ENCODE measurements around the gene CCDC3.

The CCDC3 gene

GRCh38 chr10:12947741-12948140 lies 53.8 kb downstream of the CCDC3 start:
- Histone ChIP-seq H3K27me3 (ENCODE audit: insufficient read depth, poor library complexity, severe bottlenecking) (no peaks in the 10 kb centered on the region), H3K27ac (replicated peaks) (no peak overlapping the region), H3K4me3 (replicated peaks; ENCODE audit: insufficient read depth, low read length) (no peak overlapping the region)
- DNase-seq (ENCODE audit: low read depth in 1 of 2, low spot score in 1 of 2), result no peak
- TF ChIP-seq REST (IDR thresholded peaks at IDR 0.05; ENCODE audit: insufficient replicate concordance, low read depth) (no peak), SPI1 (IDR thresholded peaks at IDR 0.05; ENCODE audit: borderline replicate concordance, low read depth) (no peak), POLR2AphosphoS5 (IDR thresholded peaks at IDR 0.05; ENCODE audit: low read depth) (no peak), CTCF (IDR thresholded peaks at IDR 0.05; ENCODE audit: insufficient read depth, low read length) (no peak), GABPA (IDR thresholded peaks at IDR 0.05; ENCODE audit: low read depth) (no peak)

- no peak for DNase-seq (ENCODE audit: low read depth in 1 of 2, low spot score in 1 of 2)
- H3K27me3 ChIP-seq (ENCODE audit: insufficient read depth, poor library complexity, severe bottlenecking), result no peaks in the 10 kb centered on the region
- H3K4me3 ChIP-seq (replicated peaks; ENCODE audit: insufficient read depth, low read length), result no peak overlapping the region
- TF ChIP-seq POLR2AphosphoS5 (IDR thresholded peaks at IDR 0.05; ENCODE audit: low read depth) (no peak), CTCF (IDR thresholded peaks at IDR 0.05; ENCODE audit: insufficient read depth, low read length) (no peak), REST (IDR thresholded peaks at IDR 0.05; ENCODE audit: insufficient replicate concordance, low read depth) (no peak), SPI1 (IDR thresholded peaks at IDR 0.05; ENCODE audit: borderline replicate concordance, low read depth) (no peak), GABPA (IDR thresholded peaks at IDR 0.05; ENCODE audit: low read depth) (no peak)
- H3K27ac ChIP-seq (replicated peaks), result no peak overlapping the region
Observed at GRCh38 chr10:12946372-12946771, 55.1 kb downstream of the CCDC3 start.

GRCh38 chr10:12945690-12946359 lies 55.7 kb downstream of the CCDC3 start:
- no peak overlapping the region for H3K4me3 ChIP-seq (replicated peaks; ENCODE audit: insufficient read depth, low read length)
- H3K27ac ChIP-seq (replicated peaks), result no peak overlapping the region
- TF ChIP-seq REST (IDR thresholded peaks at IDR 0.05; ENCODE audit: insufficient replicate concordance, low read depth), result no peak
- TF ChIP-seq CTCF (IDR thresholded peaks at IDR 0.05; ENCODE audit: insufficient read depth, low read length), result no peak
- TF ChIP-seq SPI1 (IDR thresholded peaks at IDR 0.05; ENCODE audit: borderline replicate concordance, low read depth), result no peak
- TF ChIP-seq GABPA (IDR thresholded peaks at IDR 0.05; ENCODE audit: low read depth), result no peak
- no peak for TF ChIP-seq POLR2AphosphoS5 (IDR thresholded peaks at IDR 0.05; ENCODE audit: low read depth)
- no peak for DNase-seq (ENCODE audit: low read depth in 1 of 2, low spot score in 1 of 2)
- H3K27me3 ChIP-seq (ENCODE audit: insufficient read depth, poor library complexity, severe bottlenecking), result no peaks in the 10 kb centered on the region

All from HL-60 (cell line).